Esophagus muscularis mucosa (tissue), 4 donors: ENCODE data around the gene TEX29. TPM values are rescaled to one million over a fixed set of nuclear protein-coding genes. Genes with fewer than 3 reads are reported as not detected.
A peak's percentile ranks its signal among the peaks of the same experiment; 100 is the strongest.

Experiments
- DNase-seq: peaks from one replicate; pipeline ENCODE4 v3.0.0-alpha.2; 2017; ENCODE audit errors: extremely low spot score
- H3K27ac ChIP-seq, 4 donors: fragments of 200-600 bp; sonication (generic); replicated peaks in 1 of 4; 1 replicate in 3 of 4; 2 replicates in 1 of 4; pipeline ENCODE4 v1.5.1; 2016 to 2019; ENCODE audit warnings: mild to moderate bottlenecking in 1 of 4
- H3K27me3 ChIP-seq, 4 donors: fragments of 200-600 bp; sonication (generic); one replicate each; pipeline versions ENCODE4 v1.5.1 to v1.6.0; 2016 to 2019
- H3K36me3 ChIP-seq, 4 donors: fragments of 200-600 bp; sonication (generic); one replicate each; pipeline ENCODE4 v1.5.1; 2016 to 2019
- H3K4me1 ChIP-seq, 4 donors: fragments of 200-600 bp; sonication (generic); one replicate each; pipeline ENCODE4 v1.5.1; 2016 to 2019
- H3K4me3 ChIP-seq, 4 donors: fragments of 200-600 bp; sonication (generic); 1 replicate in 2 of 4; 2 replicates in 2 of 4; pipeline ENCODE4 v1.5.1; 2016 to 2019; ENCODE audit warnings: mild to moderate bottlenecking in 4 of 4, moderate library complexity in 1 of 4
- H3K9me3 ChIP-seq, 4 donors: fragments of 200-600 bp; sonication (generic); 1 replicate in 3 of 4; 2 replicates in 1 of 4; pipeline ENCODE4 v1.5.1; 2016 to 2019
- EP300 ChIP-seq: sonication (generic); formaldehyde crosslinking; IDR thresholded peaks from one replicate; pipeline ENCODE4 v1.6.1; 2017; ENCODE audit warnings: antibody characterized with exemption
- POLR2A ChIP-seq: fragments of 450-650 bp; IDR thresholded peaks from one replicate; pipeline ENCODE4 v1.6.1; 2017; ENCODE audit warnings: antibody characterized with exemption, moderate library complexity, mild to moderate bottlenecking, low read depth
- POLR2AphosphoS5 ChIP-seq, 2 donors: sonication (generic); formaldehyde crosslinking; IDR thresholded peaks; one replicate each; pipeline ENCODE4 v1.6.1; 2017; ENCODE audit warnings: antibody characterized with exemption in 2 of 2
- whole genome bisulfite sequencing: methylation state at CpG from one replicate; pipeline ENCODE4 v1.1.5; 2018; 5-methylcytosine and 5-hydroxymethylcytosine counted together
- intact Hi-C: fragments of 100-400 bp; cut with DNase I; formaldehyde crosslinking; loops from one replicate; pipeline ENCODE4 v1.15.1; 2023
- total RNA-seq, 4 donors: library from RNA; depleted of rRNA; stranded (reverse); fragments of >200 nt; gene quantifications; one replicate each; pipeline versions ENCODE4 v1.1.0 to v1.2.1, GENCODE V29; 2016
- TF ChIP-seq, protein P1 (sequence below), 3 experiments: fragments of 200-600 bp in 2 of 3; fragments of 450-650 bp in 1 of 3; sonication (generic) in 2 of 3; IDR thresholded peaks; one replicate each; pipeline ENCODE4 v1.5.1; 2017 to 2019; ENCODE audit warnings: antibody characterized with exemption in 3 of 3, mild to moderate bottlenecking in 2 of 3, moderate library complexity in 1 of 3

TEX29 gene
- total RNA-seq, 4 donors from 2014 or later: 0.83 to 0.99 TPM; not detected in 2

DNA sequence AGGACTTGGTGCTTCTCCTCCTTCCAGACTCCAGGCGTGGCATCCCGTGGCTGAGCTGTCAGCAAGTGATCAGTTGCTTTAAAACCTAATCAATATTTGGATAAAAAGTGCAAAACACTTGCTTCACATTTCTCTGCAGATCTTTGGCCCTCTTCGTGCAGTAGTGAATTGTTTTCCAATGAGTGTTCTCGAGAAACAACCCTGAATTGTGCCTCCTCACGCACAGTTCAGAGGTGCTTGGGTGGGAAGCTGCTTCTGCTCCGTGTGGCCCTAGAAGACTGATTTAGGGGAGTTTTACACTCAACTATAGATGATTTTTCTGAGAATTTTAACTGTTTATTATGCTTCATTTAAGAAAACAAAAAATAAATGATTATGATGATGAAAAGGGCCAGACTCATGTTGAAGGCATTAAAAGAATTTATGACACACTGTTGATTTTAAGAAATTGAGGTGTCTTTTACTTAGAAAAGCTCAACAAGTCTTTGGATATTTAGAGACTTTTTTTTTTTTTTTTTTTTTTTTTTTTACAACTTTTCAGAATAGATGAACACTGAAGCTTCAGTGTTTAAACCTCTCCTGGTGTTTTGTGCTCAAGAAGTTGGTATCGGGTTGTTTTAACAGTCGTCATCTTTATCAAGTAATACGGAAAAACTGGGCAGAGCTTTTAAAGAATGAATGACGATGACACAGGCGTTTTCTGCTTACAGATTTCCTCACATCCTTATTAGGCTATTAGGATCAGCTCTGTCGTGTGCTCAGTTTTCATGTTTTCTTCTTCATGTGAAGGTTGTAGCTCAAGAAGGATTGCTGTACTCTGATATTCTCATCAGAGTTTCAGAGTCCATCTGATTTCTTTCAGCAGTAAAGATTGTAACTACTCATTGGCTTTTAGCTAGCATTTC, 39.5 kb upstream of the TEX29 start:
- no peak overlapping the region for H3K4me3 ChIP-seq
- H3K27ac ChIP-seq: peak overlapping the region; percentile 62 to 78 (median 69)
- H3K9me3 ChIP-seq: no peaks in the 10 kb centered on the region
- TF ChIP-seq POLR2AphosphoS5 (IDR thresholded peaks at IDR 0.05): no peak
- TF ChIP-seq, protein P1, sequence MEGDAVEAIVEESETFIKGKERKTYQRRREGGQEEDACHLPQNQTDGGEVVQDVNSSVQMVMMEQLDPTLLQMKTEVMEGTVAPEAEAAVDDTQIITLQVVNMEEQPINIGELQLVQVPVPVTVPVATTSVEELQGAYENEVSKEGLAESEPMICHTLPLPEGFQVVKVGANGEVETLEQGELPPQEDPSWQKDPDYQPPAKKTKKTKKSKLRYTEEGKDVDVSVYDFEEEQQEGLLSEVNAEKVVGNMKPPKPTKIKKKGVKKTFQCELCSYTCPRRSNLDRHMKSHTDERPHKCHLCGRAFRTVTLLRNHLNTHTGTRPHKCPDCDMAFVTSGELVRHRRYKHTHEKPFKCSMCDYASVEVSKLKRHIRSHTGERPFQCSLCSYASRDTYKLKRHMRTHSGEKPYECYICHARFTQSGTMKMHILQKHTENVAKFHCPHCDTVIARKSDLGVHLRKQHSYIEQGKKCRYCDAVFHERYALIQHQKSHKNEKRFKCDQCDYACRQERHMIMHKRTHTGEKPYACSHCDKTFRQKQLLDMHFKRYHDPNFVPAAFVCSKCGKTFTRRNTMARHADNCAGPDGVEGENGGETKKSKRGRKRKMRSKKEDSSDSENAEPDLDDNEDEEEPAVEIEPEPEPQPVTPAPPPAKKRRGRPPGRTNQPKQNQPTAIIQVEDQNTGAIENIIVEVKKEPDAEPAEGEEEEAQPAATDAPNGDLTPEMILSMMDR (IDR thresholded peaks at IDR 0.05): no peak
- TF ChIP-seq POLR2A: no peak
- TF ChIP-seq EP300: no peak
- peaks cover 24 to 45% (median 27%) of the 10 kb centered on the region in 4 donors for H3K4me1 ChIP-seq
- H3K36me3 ChIP-seq: peaks cover 24 to 82% (median 76%) of the 10 kb centered on the region in 4 donors
- peak; percentile 7 for DNase-seq
- WGBS: 71% methylated on average over 12 of the region's 12 CpGs
- intact Hi-C loops: no loop called here
- H3K27me3 ChIP-seq: no peaks in the 10 kb centered on the region

DNA sequence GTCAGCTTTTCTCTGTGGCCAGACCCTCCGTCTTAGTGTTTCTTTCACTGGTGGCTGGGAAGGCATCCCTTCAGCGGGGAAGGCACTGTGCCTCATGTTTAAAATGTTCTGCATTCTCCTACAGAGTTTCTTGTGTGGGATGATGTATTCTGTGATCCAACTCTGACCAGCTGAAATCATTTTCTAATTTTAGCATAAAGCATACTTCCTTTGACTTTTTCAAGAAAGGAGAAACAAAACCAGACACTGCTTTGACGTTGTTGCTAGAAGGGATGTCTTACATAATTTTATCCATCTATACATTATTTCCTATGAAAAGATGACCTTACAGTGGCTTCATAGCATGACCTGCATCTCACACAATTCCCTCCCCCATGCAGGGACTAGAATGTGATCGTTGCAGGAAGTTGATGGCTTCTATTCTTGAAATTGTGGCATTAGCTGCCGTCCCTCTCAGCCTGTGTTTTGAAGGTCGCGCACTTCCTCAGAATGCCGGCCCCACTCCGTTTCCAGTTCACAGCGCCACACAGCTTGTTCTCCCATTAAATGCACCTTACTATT, 38.6 kb upstream of the TEX29 start:
- Histone ChIP-seq H3K4me3 (no peak overlapping the region), H3K4me1 (peaks cover 24 to 45% (median 27%) of the 10 kb centered on the region in 4 donors), H3K9me3 (no peaks in the 10 kb centered on the region), H3K27ac (peak overlapping the region; percentile 62 to 78 (median 69)), H3K36me3 (peaks cover 32 to 82% (median 77%) of the 10 kb centered on the region in 4 donors), H3K27me3 (no peaks in the 10 kb centered on the region)
- peak; percentile 89 for DNase-seq
- intact Hi-C loops: no loop called here
- WGBS: 24% methylated on average over 10 of the region's 10 CpGs
- TF ChIP-seq POLR2AphosphoS5 (IDR thresholded peaks at IDR 0.05) (peak in 1 of 2 donors; percentile 31), EP300 (no peak)
- TF ChIP-seq, protein P1 (IDR thresholded peaks at IDR 0.05): peak in 1 of 3 experiments; percentile 14

DNA sequence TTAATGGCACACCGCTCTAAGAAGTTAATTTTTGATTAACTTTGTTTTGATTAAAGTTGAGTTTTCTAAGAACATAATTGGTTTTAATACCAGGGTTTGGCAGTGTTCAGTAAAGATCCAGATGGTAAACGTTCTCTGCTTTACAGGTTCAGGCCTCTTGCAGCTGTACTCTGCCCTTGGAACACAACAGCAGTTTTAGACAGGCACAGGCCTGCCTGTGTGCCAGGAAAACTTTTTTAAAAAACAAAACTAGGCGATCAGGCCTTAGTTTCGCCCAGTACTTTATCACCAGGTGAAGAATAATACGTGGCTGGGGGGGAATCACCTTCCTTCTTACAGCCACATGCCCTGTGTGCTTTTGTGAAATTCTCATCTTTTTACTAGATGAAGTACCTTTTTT, 38.0 kb upstream of the TEX29 start:
- no peaks in the 10 kb centered on the region for H3K9me3 ChIP-seq
- peak overlapping the region; percentile 62 to 78 (median 69) for H3K27ac ChIP-seq
- intact Hi-C loops: no loop called here
- H3K4me3 ChIP-seq: no peak overlapping the region
- no peaks in the 10 kb centered on the region for H3K27me3 ChIP-seq
- H3K36me3 ChIP-seq: peaks cover 38 to 82% (median 78%) of the 10 kb centered on the region in 4 donors
- peak; percentile 8 for DNase-seq
- no peak for TF ChIP-seq POLR2AphosphoS5 (IDR thresholded peaks at IDR 0.05)
- no peak for TF ChIP-seq POLR2A
- TF ChIP-seq, protein P1 (IDR thresholded peaks at IDR 0.05): no peak
- no peak for TF ChIP-seq EP300
- WGBS: 46% methylated on average over 5 of the region's 5 CpGs
- H3K4me1 ChIP-seq: peaks cover 24 to 45% (median 27%) of the 10 kb centered on the region in 4 donors

DNA sequence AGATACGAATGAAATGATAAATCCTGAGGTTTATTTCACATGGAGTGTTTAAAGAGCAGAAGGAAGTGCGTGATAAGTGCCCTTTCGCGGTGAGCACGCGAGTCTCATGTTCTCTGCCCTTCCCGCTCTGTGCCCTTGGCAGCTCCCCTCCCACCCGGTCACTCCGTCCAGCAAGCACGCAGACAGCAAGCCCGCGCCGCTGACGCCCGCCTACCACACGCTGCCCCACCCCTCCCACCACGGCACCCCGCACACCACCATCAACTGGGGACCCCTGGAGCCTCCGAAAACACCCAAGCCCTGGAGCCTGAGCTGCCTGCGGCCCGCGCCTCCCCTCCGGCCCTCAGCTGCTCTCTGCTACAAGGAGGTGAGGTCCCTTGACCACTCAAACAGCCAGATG, 37.4 kb upstream of the TEX29 start:
- Histone ChIP-seq H3K4me1 (peaks cover 24 to 41% (median 27%) of the 10 kb centered on the region in 4 donors), H3K36me3 (peaks cover 44 to 82% (median 77%) of the 10 kb centered on the region in 4 donors), H3K27ac (peak overlapping the region; percentile 62 to 78 (median 69)), H3K27me3 (no peaks in the 10 kb centered on the region), H3K9me3 (no peaks in the 10 kb centered on the region), H3K4me3 (no peak overlapping the region)
- peak; percentile 50 for DNase-seq
- WGBS: 91% methylated on average over 23 of the region's 23 CpGs
- intact Hi-C loops: no loop called here
- TF ChIP-seq POLR2AphosphoS5 (IDR thresholded peaks at IDR 0.05): no peak
- no peak for TF ChIP-seq EP300
- TF ChIP-seq, protein P1 (IDR thresholded peaks at IDR 0.05): no peak
- no peak for TF ChIP-seq POLR2A
